ENCODE results near the gene FTSJ1. TPM values are rescaled to one million over a fixed set of nuclear protein-coding genes. Genes with fewer than 3 reads are reported as not detected.

Gene FTSJ1
- polyA plus RNA-seq, 3 donors = 36.6 to 44.3 (median 40.4) TPM

GRCh38 chrX:48474581-48474980, 1.4 kb upstream of the FTSJ1 start:
- intact Hi-C loops (cut with micrococcal nuclease) = loop anchor here in 1 of 2 donors (10.0 kb wide), 1 partner anchor 100 kb away; the partner anchor contains the start of gene RBM3
- peaks cover 0 to 6% (median 0%) of the 10 kb centered on the region in 3 donors for H3K27me3 Mint-ChIP-seq (ENCODE audit: low read depth in 3 of 3)
- Histone ChIP-seq H2AFZ (ENCODE audit: insufficient read depth, low read depth, low read length, poor library complexity, severe bottlenecking) (no peak overlapping the region), H3K9ac (ENCODE audit: insufficient read depth, low read length, poor library complexity, severe bottlenecking) (no peak overlapping the region), H3K79me2 (ENCODE audit: insufficient read depth, low read length) (peaks cover 22% of the 10 kb centered on the region), H3K27ac (ENCODE audit: low read depth in 1 of 2, low read length in 2 of 2) (no peak overlapping the region), H3K9me3 (replicated peaks in 1 of 2; ENCODE audit: control insufficient read depth in 1 of 2, insufficient read depth in 1 of 2, low read length in 2 of 2) (no peaks in the 10 kb centered on the region), H3K27me3 (ENCODE audit: control insufficient read depth in 2 of 2, insufficient read depth in 2 of 2, low read length in 2 of 2) (no peaks in the 10 kb centered on the region), H3K4me3 (replicated peaks in 1 of 3; ENCODE audit: low read depth in 2 of 3, low read length in 3 of 3) (no peak overlapping the region), H4K20me1 (ENCODE audit: insufficient read depth, low read length) (no peaks in the 10 kb centered on the region), H3K4me2 (replicated peaks; ENCODE audit: extremely low read depth, low read length, poor library complexity, severe bottlenecking) (no peak overlapping the region), H3K36me3 (replicated peaks in 1 of 2; ENCODE audit: control insufficient read depth in 1 of 2, insufficient read depth in 2 of 2, low read length in 2 of 2) (peaks cover 3 to 8% of the 10 kb centered on the region in 2 donors), H3K4me1 (ENCODE audit: control insufficient read depth in 1 of 2, insufficient read depth in 2 of 2, low read length in 2 of 2) (peaks cover 8 to 24% of the 10 kb centered on the region in 2 donors)
- H3K27ac Mint-ChIP-seq = no peak overlapping the region
- H3K36me3 Mint-ChIP-seq = peaks cover 11 to 14% of the 10 kb centered on the region in 2 donors
- peaks cover 21% of the 10 kb centered on the region for H3K4me1 Mint-ChIP-seq
- peaks cover 0 to 11% (median 1%) of the 10 kb centered on the region in 7 donors for H3K9me3 Mint-ChIP-seq
- no peak overlapping the region for H3K4me3 Mint-ChIP-seq
- TF ChIP-seq, protein P1, sequence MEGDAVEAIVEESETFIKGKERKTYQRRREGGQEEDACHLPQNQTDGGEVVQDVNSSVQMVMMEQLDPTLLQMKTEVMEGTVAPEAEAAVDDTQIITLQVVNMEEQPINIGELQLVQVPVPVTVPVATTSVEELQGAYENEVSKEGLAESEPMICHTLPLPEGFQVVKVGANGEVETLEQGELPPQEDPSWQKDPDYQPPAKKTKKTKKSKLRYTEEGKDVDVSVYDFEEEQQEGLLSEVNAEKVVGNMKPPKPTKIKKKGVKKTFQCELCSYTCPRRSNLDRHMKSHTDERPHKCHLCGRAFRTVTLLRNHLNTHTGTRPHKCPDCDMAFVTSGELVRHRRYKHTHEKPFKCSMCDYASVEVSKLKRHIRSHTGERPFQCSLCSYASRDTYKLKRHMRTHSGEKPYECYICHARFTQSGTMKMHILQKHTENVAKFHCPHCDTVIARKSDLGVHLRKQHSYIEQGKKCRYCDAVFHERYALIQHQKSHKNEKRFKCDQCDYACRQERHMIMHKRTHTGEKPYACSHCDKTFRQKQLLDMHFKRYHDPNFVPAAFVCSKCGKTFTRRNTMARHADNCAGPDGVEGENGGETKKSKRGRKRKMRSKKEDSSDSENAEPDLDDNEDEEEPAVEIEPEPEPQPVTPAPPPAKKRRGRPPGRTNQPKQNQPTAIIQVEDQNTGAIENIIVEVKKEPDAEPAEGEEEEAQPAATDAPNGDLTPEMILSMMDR (IDR thresholded peaks at IDR 0.05) = no peak
- 95% methylated on average over 3 of the region's 6 CpGs for WGBS (ENCODE audit: insufficient coverage)
- DNase-seq = no peak

DNA sequence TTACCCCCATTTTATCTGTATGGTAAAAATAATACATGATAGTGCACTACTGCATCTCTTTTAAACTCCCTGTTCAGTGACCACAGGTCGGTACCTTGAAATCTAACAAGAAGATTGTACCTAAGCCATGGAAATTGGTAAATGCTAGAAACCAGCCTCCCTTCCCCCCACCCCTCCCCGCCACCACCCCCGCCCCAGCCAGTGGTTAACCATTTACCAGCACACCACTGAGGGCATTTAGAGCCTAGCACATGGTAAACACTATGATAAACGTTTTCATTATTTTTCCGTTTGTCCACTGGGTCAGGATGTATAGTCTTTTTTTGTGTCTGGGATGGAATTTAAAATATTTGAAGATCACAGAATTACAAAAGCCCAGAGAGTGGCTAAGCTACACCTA, 703 bp upstream of the FTSJ1 start:
- no CpG with 5 or more reads among the region's 5 CpGs for WGBS (ENCODE audit: insufficient coverage)
- H3K4me2 ChIP-seq (replicated peaks; ENCODE audit: extremely low read depth, low read length, poor library complexity, severe bottlenecking) = peak overlapping the region; percentile 68
- no peak for DNase-seq
- peak overlapping the region; percentile 87 to 90 for H3K4me3 Mint-ChIP-seq
- no peaks in the 10 kb centered on the region for H3K27me3 ChIP-seq (ENCODE audit: control insufficient read depth in 2 of 2, insufficient read depth in 2 of 2, low read length in 2 of 2)
- peak overlapping the region; percentile 87 for H3K9ac ChIP-seq (ENCODE audit: insufficient read depth, low read length, poor library complexity, severe bottlenecking)
- peaks cover 14 to 18% of the 10 kb centered on the region in 2 donors for H3K36me3 Mint-ChIP-seq
- peaks cover 22% of the 10 kb centered on the region for H3K79me2 ChIP-seq (ENCODE audit: insufficient read depth, low read length)
- H3K4me1 Mint-ChIP-seq = peaks cover 19% of the 10 kb centered on the region
- H3K4me1 ChIP-seq (ENCODE audit: control insufficient read depth in 1 of 2, insufficient read depth in 2 of 2, low read length in 2 of 2) = peaks cover 8 to 24% of the 10 kb centered on the region in 2 donors
- H3K27ac ChIP-seq (ENCODE audit: low read depth in 1 of 2, low read length in 2 of 2) = peak overlapping the region; percentile 76 to 87
- H3K9me3 Mint-ChIP-seq = peaks cover 0 to 11% (median 1%) of the 10 kb centered on the region in 7 donors
- no peaks in the 10 kb centered on the region for H4K20me1 ChIP-seq (ENCODE audit: insufficient read depth, low read length)
- peak overlapping the region; percentile 85 to 96 (median 90) for H3K27ac Mint-ChIP-seq
- H3K36me3 ChIP-seq (replicated peaks in 1 of 2; ENCODE audit: control insufficient read depth in 1 of 2, insufficient read depth in 2 of 2, low read length in 2 of 2) = peaks cover 3 to 11% of the 10 kb centered on the region in 2 donors
- H3K9me3 ChIP-seq (replicated peaks in 1 of 2; ENCODE audit: control insufficient read depth in 1 of 2, insufficient read depth in 1 of 2, low read length in 2 of 2) = no peaks in the 10 kb centered on the region
- peak overlapping the region; percentile 38 to 79 (median 78) for H3K4me3 ChIP-seq (replicated peaks in 1 of 3; ENCODE audit: low read depth in 2 of 3, low read length in 3 of 3)
- intact Hi-C loops (cut with micrococcal nuclease) = loop anchor here in 1 of 2 donors (5.0 to 10.0 kb wide), 2 partner anchors 62 to 100 kb away; partner anchors contain the start of genes RBM3 and TBC1D25
- TF ChIP-seq, protein P1 (IDR thresholded peaks at IDR 0.05) = no peak
- peaks cover 0 to 6% (median 2%) of the 10 kb centered on the region in 3 donors for H3K27me3 Mint-ChIP-seq (ENCODE audit: low read depth in 3 of 3)
- H2AFZ ChIP-seq (ENCODE audit: insufficient read depth, low read depth, low read length, poor library complexity, severe bottlenecking) = peak overlapping the region; percentile 66

Data from CD14-positive monocyte (primary cell).